GM20000 (cell line): Measurements from ENCODE around the gene CDH13.

Source experiments
- DNase-seq: peaks from one replicate; pipeline ENCODE4 v3.0.0; 2012; ENCODE audit warnings: low spot score
- CTCF ChIP-seq: IDR thresholded peaks from 2 replicates; pipeline ENCODE4 v1.5.1; 2012; ENCODE audit warnings: mild to moderate bottlenecking, control low read depth; ENCODE audit errors: extremely low read depth, missing control alignments

CDH13 gene

GRCh38 chr16:82634955-82635610, 8.3 kb downstream of the CDH13 start:
- no peak for DNase-seq
- no peak for TF ChIP-seq CTCF

DNA sequence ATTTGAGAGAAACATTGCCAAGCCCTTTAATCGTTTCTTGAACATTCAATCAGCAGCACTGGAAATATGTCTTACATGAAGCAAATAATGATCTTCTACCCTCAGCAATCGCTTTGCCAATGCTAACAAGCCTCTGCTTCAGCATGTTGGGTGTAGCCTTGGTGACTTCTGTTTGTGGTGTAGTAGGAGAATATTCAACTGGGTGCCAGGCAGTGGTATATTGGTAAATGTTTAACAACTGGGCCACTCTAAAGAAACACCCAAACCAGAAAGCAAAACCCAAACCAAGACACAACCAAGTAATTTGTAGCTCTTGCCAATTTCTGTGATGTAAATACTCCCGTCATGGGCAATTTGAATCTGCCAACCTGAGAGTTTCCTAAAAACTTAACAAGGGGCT, 9.7 kb downstream of the CDH13 start:
- TF ChIP-seq CTCF: no peak
- no peak for DNase-seq

DNA sequence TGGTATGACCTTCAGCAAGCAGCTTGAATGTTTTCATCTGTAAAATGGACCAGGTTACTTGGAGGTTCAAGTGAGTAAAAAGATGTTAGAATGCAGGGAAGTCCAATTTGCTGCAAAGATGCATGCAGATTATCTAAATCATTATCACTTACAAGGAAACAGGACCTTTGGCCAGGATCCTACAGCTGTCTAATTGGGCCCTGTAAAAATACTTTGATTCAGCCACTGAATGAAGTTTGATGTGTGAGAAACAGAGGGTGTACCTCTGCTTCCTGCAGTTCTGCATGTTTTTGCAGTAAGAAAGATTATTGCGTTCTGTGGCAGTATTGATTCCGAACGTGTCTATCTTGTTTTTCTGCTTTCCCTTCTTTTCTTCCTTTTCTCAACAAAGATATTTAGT, 10.2 kb downstream of the CDH13 start:
- TF ChIP-seq CTCF: no peak
- DNase-seq: no peak

DNA sequence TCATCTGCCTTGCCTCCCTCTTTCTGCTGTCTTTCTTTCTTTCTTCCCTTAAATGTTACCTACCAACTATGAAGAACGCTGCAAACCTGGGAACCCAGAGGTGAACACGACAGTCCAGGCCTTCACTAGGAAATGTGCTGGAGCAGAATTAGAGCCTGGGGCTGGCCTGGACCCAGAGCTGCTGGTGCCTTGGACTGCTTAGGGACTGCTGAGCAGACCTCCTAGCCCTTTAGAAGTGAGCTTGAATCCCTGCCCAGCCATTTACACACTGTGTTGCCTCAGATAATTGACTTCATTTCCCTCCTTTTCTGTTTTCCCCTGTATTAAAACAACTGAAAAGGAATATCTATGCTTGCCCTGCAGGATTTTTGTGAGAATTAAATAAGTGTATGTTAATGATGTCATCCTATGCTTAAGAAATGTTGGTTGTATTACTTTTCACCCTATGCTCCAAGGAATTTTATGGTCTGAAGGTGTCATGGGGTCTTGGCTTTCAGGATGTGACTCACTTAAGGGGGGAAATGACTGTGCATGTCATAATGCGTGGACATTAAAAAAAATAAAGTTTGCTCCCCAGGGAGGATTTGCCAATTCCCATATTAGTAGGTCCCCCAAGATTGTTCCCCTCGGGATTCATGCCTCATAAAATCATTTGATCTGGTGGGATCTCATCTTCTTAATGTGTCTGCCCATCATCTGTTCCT, 11.5 kb downstream of the CDH13 start:
- no peak for DNase-seq
- TF ChIP-seq CTCF: no peak

DNA sequence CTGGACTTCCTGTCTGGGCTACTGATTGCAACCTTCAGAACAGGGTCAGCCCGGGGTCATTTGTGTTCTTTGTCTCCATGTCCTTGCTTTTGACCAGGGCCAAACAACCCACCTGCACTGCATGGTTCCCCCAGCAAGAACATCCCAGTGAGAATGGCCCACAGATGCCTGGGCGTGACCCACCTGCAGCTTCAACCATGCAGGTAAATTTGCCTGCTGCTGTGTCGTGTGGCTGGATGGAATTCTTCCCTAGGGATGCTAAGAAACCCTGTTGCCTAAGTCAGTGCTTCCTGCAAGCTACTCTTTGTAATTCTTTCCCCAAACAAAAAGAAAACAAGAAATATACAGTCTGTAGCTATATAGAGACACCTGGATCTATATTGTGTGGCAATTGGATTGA, 12.5 kb downstream of the CDH13 start:
- no peak for TF ChIP-seq CTCF
- no peak for DNase-seq

- TF ChIP-seq CTCF: peak; percentile 83
- DNase-seq: peak; percentile 64
These were observed 13.0 kb downstream of the CDH13 start for GRCh38 chr16:82639666-82640336.

GRCh38 chr16:82641336-82641984, 14.7 kb downstream of the CDH13 start:
- TF ChIP-seq CTCF: peak; percentile 11
- DNase-seq: no peak
